Hepatocyte (in vitro differentiated cells): ENCODE data around the gene IL13RA1.

Experiments used
- CTCF ChIP-seq: fragments of 200-600 bp; sonication (generic); IDR thresholded peaks from 2 replicates; pipeline ENCODE4 v1.5.1; 2016; ENCODE audit warnings: antibody characterized with exemption, mild to moderate bottlenecking; ENCODE audit not compliant: poor library complexity
- EZH2 ChIP-seq: fragments of 200-600 bp; sonication (generic); IDR thresholded peaks from 2 replicates; pipeline ENCODE4 v1.6.1; 2016; ENCODE audit warnings: antibody characterized with exemption, mild to moderate bottlenecking, borderline replicate concordance
- EZH2phosphoT487 ChIP-seq: fragments of 200-600 bp; sonication (generic); IDR thresholded peaks from one replicate; pipeline ENCODE4 v1.6.1; 2018; ENCODE audit warnings: antibody characterized with exemption, mild to moderate bottlenecking, low read depth, moderate library complexity; ENCODE audit not compliant: unreplicated experiment, severe bottlenecking

GRCh38 chrX:118772051-118772450, 44.6 kb downstream of the IL13RA1 start:
- TF ChIP-seq CTCF (no peak), EZH2phosphoT487 (no peak), EZH2 (no peak)
